Esophagus squamous epithelium (tissue), 5 donors: ENCODE measurements around the gene IL31. TPM values are rescaled to one million over a fixed set of nuclear protein-coding genes. Genes with fewer than 3 reads are reported as not detected.

Source experiments
- DNase-seq: peaks from one replicate; lab custom pipeline; 2025; lab: John Stamatoyannopoulos, UW
- H3K27ac ChIP-seq, 4 donors: fragments of 200-600 bp; sonication (generic); one replicate each; pipeline ENCODE4 v1.5.1; 2016 to 2019; ENCODE audit warnings: mild to moderate bottlenecking in 1 of 4
- H3K27me3 ChIP-seq, 4 donors: fragments of 200-600 bp; sonication (generic); 1 replicate in 3 of 4; 2 replicates in 1 of 4; pipeline versions ENCODE4 v1.5.1 to v1.6.0; 2017 to 2021; ENCODE audit warnings: antibody characterized with exemption in 1 of 4
- H3K36me3 ChIP-seq, 3 donors: fragments of 200-600 bp; sonication (generic); one replicate each; pipeline ENCODE4 v1.5.1; 2016 to 2019
- H3K4me1 ChIP-seq, 3 donors: fragments of 200-600 bp; sonication (generic); one replicate each; pipeline ENCODE4 v1.5.1; 2017 to 2019
- H3K4me3 ChIP-seq, 4 donors: fragments of 200-600 bp; sonication (generic); 1 replicate in 3 of 4; 2 replicates in 1 of 4; pipeline ENCODE4 v1.5.1; 2016 to 2019; ENCODE audit warnings: mild to moderate bottlenecking in 2 of 4, moderate library complexity in 1 of 4
- H3K9me3 ChIP-seq, 3 donors: fragments of 200-600 bp; sonication (generic); one replicate each; pipeline ENCODE4 v1.5.1; 2016 to 2019
- POLR2A ChIP-seq, 4 donors: fragments of 450-650 bp; IDR thresholded peaks; one replicate each; pipeline ENCODE4 v1.6.1; 2017; ENCODE audit warnings: antibody characterized with exemption in 4 of 4, mild to moderate bottlenecking in 4 of 4, moderate library complexity in 3 of 4
- WGBS, 2 donors: methylation state at CpG; one replicate each; pipeline ENCODE4 v1.1.5; 2018; 5-methylcytosine and 5-hydroxymethylcytosine counted together
- intact Hi-C: fragments of 100-400 bp; cut with DNase I; formaldehyde crosslinking; loops from one replicate; pipeline ENCODE4 v1.15.0; 2022
- total RNA-seq, 4 donors: library from RNA; depleted of rRNA; stranded (reverse); fragments of >200 nt; gene quantifications; one replicate each; pipeline ENCODE4 v1.1.0, GENCODE V29; 2016
- TF ChIP-seq, protein P1 (sequence below), 6 experiments: fragments of 450-650 bp in 4 of 6; fragments of 200-600 bp in 2 of 6; sonication (generic) in 2 of 6; IDR thresholded peaks; one replicate each; pipeline ENCODE4 v1.5.1; 2016 to 2019; ENCODE audit warnings: antibody characterized with exemption in 6 of 6, mild to moderate bottlenecking in 4 of 6, moderate library complexity in 4 of 6
- donor health status: DM: yes; HTN: yes; CAD: no.

The IL31 gene
- total RNA-seq, 4 donors from 2014 or later: not detected

GRCh38 chr12:122192441-122192840 is 18.4 kb upstream of the IL31 start:
- Histone ChIP-seq H3K4me3 (no peak overlapping the region), H3K36me3 (no peaks in the 10 kb centered on the region), H3K27me3 (peaks cover 0 to 21% (median 0%) of the 10 kb centered on the region in 4 donors), H3K27ac (no peak overlapping the region), H3K9me3 (peaks cover 0 to 7% (median 0%) of the 10 kb centered on the region in 3 donors), H3K4me1 (no peaks in the 10 kb centered on the region)
- TF ChIP-seq, protein P1, sequence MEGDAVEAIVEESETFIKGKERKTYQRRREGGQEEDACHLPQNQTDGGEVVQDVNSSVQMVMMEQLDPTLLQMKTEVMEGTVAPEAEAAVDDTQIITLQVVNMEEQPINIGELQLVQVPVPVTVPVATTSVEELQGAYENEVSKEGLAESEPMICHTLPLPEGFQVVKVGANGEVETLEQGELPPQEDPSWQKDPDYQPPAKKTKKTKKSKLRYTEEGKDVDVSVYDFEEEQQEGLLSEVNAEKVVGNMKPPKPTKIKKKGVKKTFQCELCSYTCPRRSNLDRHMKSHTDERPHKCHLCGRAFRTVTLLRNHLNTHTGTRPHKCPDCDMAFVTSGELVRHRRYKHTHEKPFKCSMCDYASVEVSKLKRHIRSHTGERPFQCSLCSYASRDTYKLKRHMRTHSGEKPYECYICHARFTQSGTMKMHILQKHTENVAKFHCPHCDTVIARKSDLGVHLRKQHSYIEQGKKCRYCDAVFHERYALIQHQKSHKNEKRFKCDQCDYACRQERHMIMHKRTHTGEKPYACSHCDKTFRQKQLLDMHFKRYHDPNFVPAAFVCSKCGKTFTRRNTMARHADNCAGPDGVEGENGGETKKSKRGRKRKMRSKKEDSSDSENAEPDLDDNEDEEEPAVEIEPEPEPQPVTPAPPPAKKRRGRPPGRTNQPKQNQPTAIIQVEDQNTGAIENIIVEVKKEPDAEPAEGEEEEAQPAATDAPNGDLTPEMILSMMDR (IDR thresholded peaks at IDR 0.05): no peak
- no peak for TF ChIP-seq POLR2A (IDR thresholded peaks at IDR 0.05)
- DNase-seq: no peak
- intact Hi-C loops: no loop called here
- 80 to 92% methylated on average over 2 to 11 of the region's 11 CpGs for WGBS, 2 donors

- intact Hi-C loops: no loop called here
- TF ChIP-seq, protein P1 (IDR thresholded peaks at IDR 0.05): peak; percentile 52 to 82 (median 68)
- TF ChIP-seq POLR2A (IDR thresholded peaks at IDR 0.05): no peak
- Histone ChIP-seq H3K36me3 (no peaks in the 10 kb centered on the region), H3K4me1 (no peaks in the 10 kb centered on the region), H3K27ac (no peak overlapping the region), H3K27me3 (peaks cover 0 to 13% (median 0%) of the 10 kb centered on the region in 4 donors), H3K9me3 (peaks cover 0 to 7% (median 0%) of the 10 kb centered on the region in 3 donors), H3K4me3 (no peak overlapping the region)
- no peak for DNase-seq
- 63 to 75% methylated on average over 11 to 16 of the region's 18 CpGs for WGBS, 2 donors
These were observed 17.0 kb upstream of the IL31 start for GRCh38 chr12:122190842-122191668.

GRCh38 chr12:122189626-122190475 is 15.8 kb upstream of the IL31 start:
- intact Hi-C loops: loop anchor here (10.0 kb wide), 1 partner anchor 145 kb away; no protein-coding TSS in a partner anchor
- TF ChIP-seq POLR2A (IDR thresholded peaks at IDR 0.05): no peak
- TF ChIP-seq, protein P1 (IDR thresholded peaks at IDR 0.05): no peak
- no peak for DNase-seq
- Histone ChIP-seq H3K36me3 (no peaks in the 10 kb centered on the region), H3K9me3 (no peaks in the 10 kb centered on the region), H3K27ac (no peak overlapping the region), H3K4me3 (no peak overlapping the region), H3K4me1 (no peaks in the 10 kb centered on the region), H3K27me3 (peaks cover 0 to 8% (median 0%) of the 10 kb centered on the region in 4 donors)
- WGBS, 2 donors: 66 to 80% methylated on average over 13 to 21 of the region's 34 CpGs

DNA sequence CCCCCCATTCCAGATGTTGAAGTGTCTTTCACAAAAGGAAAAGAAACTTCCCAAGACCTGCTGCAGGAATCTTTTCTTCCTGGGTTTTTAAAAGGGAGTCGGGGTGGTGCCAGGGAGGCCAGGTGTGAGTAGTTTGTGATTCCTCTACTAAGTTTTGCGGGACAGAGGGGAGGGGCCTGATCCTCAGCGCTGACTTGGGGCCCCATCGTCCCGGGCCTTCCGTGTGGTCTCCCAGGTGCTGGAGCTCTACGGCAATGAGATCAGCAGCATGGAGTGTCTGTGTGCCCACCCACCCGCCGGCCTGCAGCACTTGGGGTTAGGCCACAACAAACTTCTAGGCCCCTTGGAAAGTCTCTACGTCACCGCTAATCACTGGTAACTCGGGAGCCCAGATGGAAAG is 13.4 kb upstream of the IL31 start:
- TF ChIP-seq, protein P1 (IDR thresholded peaks at IDR 0.05): no peak
- no peak for DNase-seq
- WGBS, 2 donors: 40 to 83% methylated on average over 2 to 7 of the region's 12 CpGs
- Histone ChIP-seq H3K4me1 (peaks cover 0 to 12% (median 0%) of the 10 kb centered on the region in 3 donors), H3K27me3 (peaks cover 0 to 22% (median 0%) of the 10 kb centered on the region in 4 donors), H3K36me3 (no peaks in the 10 kb centered on the region), H3K4me3 (no peak overlapping the region), H3K27ac (no peak overlapping the region), H3K9me3 (no peaks in the 10 kb centered on the region)
- intact Hi-C loops: loop anchor here (10.0 kb wide), 1 partner anchor 143 kb away; no protein-coding TSS in a partner anchor
